SK-MEL-5 (cell line): ENCODE data around the gene SOHLH1. TPM values are rescaled to one million over a fixed set of nuclear protein-coding genes. Genes with fewer than 3 reads are reported as not detected.
A peak's percentile ranks its signal among the peaks of the same experiment; 100 is the strongest.

Source experiments
- DNase-seq: peaks from one replicate; pipeline ENCODE4 v3.0.0-alpha.2; 2016; ENCODE audit warnings: low read depth, low spot score
- in situ Hi-C: cut with HindIII; loops from 2 replicates; pipeline ENCODE4 v1.10.0; 2016; ENCODE audit warnings: low sequenced_read_pairs, high pct_unique_total_duplicates, low pct_unique_long_range_greater_than_20kb
- total RNA-seq: library from RNA; depleted of rRNA; stranded (reverse); fragments of >200 nt; shearing (Covaris generic); gene quantifications from 2 replicates; pipeline ENCODE4 v1.2.3, GENCODE V29; 2014

Gene SOHLH1
- total RNA-seq, 1 experiment from 2014 or later = not detected

GRCh38 chr9:135711881-135712280, 12.6 kb upstream of the SOHLH1 start:
- in situ Hi-C loops = no loop called here
- no peak for DNase-seq

- in situ Hi-C loops = no loop called here
- DNase-seq = no peak
Measured at GRCh38 chr9:135711391-135711790, 12.1 kb upstream of the SOHLH1 start.

- no peak for DNase-seq
- in situ Hi-C loops = no loop called here
Measured at GRCh38 chr9:135708164-135708563, 8.9 kb upstream of the SOHLH1 start.

- in situ Hi-C loops = no loop called here
- DNase-seq = peak; percentile 14
Measured at GRCh38 chr9:135707252-135708138, 8.2 kb upstream of the SOHLH1 start.

- in situ Hi-C loops = no loop called here
- DNase-seq = no peak
Measured at GRCh38 chr9:135706288-135706687, 7.0 kb upstream of the SOHLH1 start.

GRCh38 chr9:135705376-135705775, 6.1 kb upstream of the SOHLH1 start:
- DNase-seq = no peak
- in situ Hi-C loops = no loop called here

- in situ Hi-C loops = no loop called here
Measured at GRCh38 chr9:135704483-135704882, 5.2 kb upstream of the SOHLH1 start.

GRCh38 chr9:135703726-135704125, 4.4 kb upstream of the SOHLH1 start:
- DNase-seq = no peak
- in situ Hi-C loops = no loop called here

More at GRCh38 chr9:135704483-135704882, 5.2 kb upstream of the SOHLH1 start:
- DNase-seq = no peak

- in situ Hi-C loops = no loop called here
- peak; percentile 43 for DNase-seq
Measured at GRCh38 chr9:135701959-135702721, 2.9 kb upstream of the SOHLH1 start, which contains the start of gene KCNT1. KCNT1 (plus strand) TSS chr9:135702185; CDS start chr9:135702259, 74 bp downstream.

- DNase-seq = no peak
- in situ Hi-C loops = no loop called here
Measured at GRCh38 chr9:135701067-135701958, 2.0 kb upstream of the SOHLH1 start.

- no peak for DNase-seq
- in situ Hi-C loops = no loop called here
Measured at GRCh38 chr9:135700525-135700924, 1.2 kb upstream of the SOHLH1 start.

GRCh38 chr9:135698767-135699166, 514 bp downstream of the SOHLH1 start:
- in situ Hi-C loops = no loop called here

GRCh38 chr9:135698236-135698635, 1.0 kb downstream of the SOHLH1 start:
- in situ Hi-C loops = no loop called here
- no peak for DNase-seq

More at GRCh38 chr9:135698767-135699166, 514 bp downstream of the SOHLH1 start:
- DNase-seq = no peak

- in situ Hi-C loops = no loop called here
- no peak for DNase-seq
Measured at GRCh38 chr9:135697226-135697625, 2.1 kb downstream of the SOHLH1 start.

- in situ Hi-C loops = no loop called here
- DNase-seq = no peak
Measured at GRCh38 chr9:135696446-135696845, 2.8 kb downstream of the SOHLH1 start.

- no peak for DNase-seq
- in situ Hi-C loops = no loop called here
Measured at GRCh38 chr9:135695642-135696041, 3.6 kb downstream of the SOHLH1 start.

- no peak for DNase-seq
- in situ Hi-C loops = no loop called here
Measured at GRCh38 chr9:135695036-135695435, 4.2 kb downstream of the SOHLH1 start.

- DNase-seq = no peak
- in situ Hi-C loops = no loop called here
Measured at GRCh38 chr9:135694414-135694813, 4.9 kb downstream of the SOHLH1 start.
